Keratinocyte (primary cell): Measurements from ENCODE around the gene DNASE1.

ENCODE experiments used
- CTCF ChIP-seq, 3 experiments: IDR thresholded peaks in 1 of 3; conservative IDR thresholded peaks in 1 of 3; optimal IDR thresholded peaks in 1 of 3; 2 replicates in 2 of 3; 3 replicates in 1 of 3; pipeline versions ENCODE3 to v1.5.1; 2011; ENCODE audit warnings: low read length in 3 of 3, mild to moderate bottlenecking in 3 of 3, moderate library complexity in 2 of 3, control low read depth in 1 of 3, inconsistent platforms in 1 of 3; ENCODE audit not compliant: insufficient read depth in 2 of 3; ENCODE audit errors: extremely low read depth in 1 of 3
- EZH2 ChIP-seq: IDR thresholded peaks from one replicate; pipeline ENCODE4 v1.6.1; 2012; ENCODE audit warnings: inconsistent platforms, mild to moderate bottlenecking, low read length, moderate library complexity

DNA sequence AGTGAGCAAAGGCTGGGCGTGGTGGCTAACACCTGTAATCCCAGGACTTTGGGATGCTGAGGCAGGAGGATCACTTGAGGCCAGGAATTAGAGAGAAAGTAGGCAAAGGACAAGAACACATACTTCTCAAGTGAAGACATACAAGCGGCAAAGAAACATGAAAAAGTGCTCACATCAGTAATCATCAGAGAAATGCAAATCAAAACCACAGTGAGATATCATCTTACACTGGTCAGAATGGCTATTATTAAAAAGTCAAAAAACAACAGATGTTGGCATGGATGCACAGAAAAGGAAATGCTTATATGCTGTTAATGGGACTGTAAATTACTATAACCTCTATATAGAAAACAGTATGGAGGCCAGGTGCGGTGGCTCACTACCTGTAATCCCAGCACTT, 30.8 kb upstream of the DNASE1 start:
- no peak for TF ChIP-seq EZH2
- no peak for TF ChIP-seq CTCF (optimal IDR thresholded peaks at IDR 0.05 in 1 of 3, IDR thresholded peaks at IDR 0.05 in 1 of 3, conservative IDR thresholded peaks at IDR 0.05 in 1 of 3; ENCODE audit: extremely low read depth in 1 of 3, insufficient read depth in 2 of 3, low read length in 3 of 3)
